ENCODE measurements around the gene NHEJ1.
A peak's percentile ranks its signal among the peaks of the same experiment; 100 is the strongest.

NHEJ1 gene

DNA sequence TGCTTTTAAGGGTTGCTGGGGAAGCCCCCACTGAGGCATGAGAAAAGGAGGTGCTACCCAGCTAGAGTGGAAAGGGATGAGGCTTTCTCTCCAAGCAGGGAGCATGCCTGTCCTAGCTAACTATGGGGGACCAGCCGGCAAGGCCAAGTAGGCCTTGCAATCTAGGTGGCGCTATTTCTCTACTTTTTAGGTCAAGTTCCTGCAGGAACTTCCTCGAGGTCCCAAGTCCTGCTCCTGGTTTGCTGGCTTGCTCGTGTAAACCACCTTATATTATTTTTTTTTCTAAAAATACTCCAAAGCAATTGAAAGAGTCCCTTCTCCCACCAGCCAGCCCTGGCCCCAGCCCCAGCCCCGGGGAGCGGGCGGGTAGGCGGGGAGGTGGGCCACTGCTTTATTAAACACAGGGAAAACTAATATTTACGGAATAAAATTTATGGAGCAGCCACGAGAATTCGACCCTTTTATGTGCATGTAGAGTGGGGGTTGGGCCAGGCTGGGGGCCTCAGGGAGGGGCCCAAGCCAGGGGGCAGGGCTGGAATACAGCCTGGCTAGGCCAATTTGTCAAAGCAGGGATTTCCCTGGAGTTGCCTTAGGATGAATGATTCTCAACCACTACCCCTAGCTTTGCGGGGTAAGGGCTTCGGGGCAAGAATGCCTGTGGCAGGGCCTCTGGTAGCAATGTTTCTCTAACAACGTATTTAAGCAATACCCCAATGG lies 87.0 kb downstream of the NHEJ1 start:
- H3K4me3 ChIP-seq (ENCODE audit: low read length): no peak overlapping the region
- DNase-seq (ENCODE audit: low read depth, low spot score): peak; percentile 33

DNA sequence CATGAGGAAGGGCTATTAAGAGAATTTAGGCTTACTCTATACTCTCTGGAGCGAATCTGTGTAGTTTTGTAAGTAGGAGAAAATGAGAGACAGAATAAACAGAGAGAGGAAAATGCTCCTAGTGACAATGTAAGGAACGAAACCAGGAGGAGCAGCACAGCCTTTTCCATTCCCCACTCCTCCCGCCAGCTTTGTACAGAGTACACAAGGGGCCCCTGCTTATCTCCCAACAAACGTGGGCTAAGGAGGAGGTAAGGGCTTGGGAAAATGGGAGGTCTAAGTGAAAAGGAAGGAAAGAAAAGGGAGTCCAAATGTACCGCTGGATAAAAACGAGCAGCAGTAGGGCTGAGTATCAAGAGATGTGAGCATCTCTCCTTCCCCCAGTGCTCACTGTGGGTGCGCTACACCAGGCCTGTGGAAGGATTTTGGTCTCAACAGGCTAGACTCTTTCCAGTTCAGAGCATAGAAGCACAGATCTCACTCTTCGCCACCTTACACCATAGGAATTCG lies 87.8 kb downstream of the NHEJ1 start:
- no peak overlapping the region for H3K4me3 ChIP-seq (ENCODE audit: low read length)
- no peak for DNase-seq (ENCODE audit: low read depth, low spot score)

DNA sequence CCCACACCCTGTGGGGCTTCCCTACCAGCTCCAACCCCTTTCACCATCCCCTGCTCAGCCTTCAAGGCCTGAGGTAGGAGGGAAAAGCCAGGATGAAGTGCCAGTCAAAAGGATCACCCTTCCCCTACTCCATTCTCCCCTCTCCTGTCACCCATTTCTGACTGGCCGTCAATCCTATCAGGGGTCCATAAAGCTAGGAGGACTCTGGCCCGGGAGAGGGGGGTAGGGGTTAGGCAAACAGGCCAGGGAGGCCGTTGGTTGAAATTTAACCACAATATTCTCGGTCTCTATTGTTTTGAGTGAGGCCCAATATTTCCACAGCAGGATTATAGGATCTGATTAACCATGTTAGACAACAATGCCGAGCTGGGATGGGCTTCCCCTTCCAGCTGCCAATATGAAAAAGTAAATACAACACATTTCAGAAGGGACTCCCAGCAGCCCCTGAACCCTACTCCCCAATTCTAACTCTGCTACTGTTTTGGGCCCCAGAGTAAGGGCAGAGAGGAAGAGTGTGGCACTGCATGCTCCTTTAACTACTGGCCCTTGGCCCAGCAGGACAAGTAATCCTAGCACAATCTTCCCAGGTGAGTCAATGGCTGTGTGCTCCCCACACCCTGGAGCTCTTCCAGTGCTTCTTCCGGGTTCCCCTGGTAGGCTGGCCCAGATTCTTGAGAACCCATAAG lies 89.3 kb downstream of the NHEJ1 start:
- H3K4me3 ChIP-seq (ENCODE audit: low read length): no peak overlapping the region
- no peak for DNase-seq (ENCODE audit: low read depth, low spot score)

DNA sequence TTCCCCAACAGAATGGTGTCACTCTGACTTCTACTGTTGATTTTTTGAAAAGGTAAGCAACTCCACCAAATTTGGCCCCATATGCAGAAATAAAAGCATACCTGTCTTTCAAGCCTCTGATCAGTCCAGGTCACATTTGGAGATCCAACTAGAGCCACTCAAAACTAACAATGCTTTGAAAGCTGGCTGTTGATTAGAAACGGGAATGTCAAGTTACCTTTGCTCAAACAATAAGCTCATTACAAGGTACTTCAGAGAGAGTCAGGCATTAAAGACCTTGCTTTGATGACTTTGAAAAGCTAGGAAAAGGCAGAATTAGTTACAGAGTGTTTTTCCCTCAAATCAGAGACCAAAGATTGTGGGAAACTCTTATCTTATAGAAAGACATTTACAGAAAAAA lies 95.1 kb downstream of the NHEJ1 start:
- DNase-seq (ENCODE audit: low read depth, low spot score): no peak

DNA sequence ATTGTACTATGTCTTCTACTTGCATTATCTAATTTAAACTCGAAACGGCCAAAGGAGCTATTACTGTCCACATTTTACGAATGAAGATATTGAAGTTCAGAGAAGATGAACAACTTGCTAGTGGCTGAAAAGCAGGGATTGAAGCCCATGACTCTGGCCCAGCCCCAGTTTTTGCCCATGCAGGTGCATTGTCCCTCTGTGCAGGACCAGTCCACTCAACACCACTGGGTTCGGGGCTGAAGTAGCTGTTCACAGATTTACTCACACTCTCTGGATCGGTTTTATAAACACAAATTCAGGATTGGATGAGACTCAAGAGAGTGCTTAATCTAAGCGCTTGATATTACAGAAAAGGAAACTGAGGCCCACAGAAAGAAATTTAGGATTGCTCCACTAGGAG lies 98.5 kb downstream of the NHEJ1 start:
- no peak overlapping the region for H3K4me3 ChIP-seq (ENCODE audit: low read length)
- no peak for DNase-seq (ENCODE audit: low read depth, low spot score)

More for the DNA sequence above, 95.1 kb downstream of the NHEJ1 start:
- H3K4me3 ChIP-seq (ENCODE audit: low read length): no peak overlapping the region

DNA sequence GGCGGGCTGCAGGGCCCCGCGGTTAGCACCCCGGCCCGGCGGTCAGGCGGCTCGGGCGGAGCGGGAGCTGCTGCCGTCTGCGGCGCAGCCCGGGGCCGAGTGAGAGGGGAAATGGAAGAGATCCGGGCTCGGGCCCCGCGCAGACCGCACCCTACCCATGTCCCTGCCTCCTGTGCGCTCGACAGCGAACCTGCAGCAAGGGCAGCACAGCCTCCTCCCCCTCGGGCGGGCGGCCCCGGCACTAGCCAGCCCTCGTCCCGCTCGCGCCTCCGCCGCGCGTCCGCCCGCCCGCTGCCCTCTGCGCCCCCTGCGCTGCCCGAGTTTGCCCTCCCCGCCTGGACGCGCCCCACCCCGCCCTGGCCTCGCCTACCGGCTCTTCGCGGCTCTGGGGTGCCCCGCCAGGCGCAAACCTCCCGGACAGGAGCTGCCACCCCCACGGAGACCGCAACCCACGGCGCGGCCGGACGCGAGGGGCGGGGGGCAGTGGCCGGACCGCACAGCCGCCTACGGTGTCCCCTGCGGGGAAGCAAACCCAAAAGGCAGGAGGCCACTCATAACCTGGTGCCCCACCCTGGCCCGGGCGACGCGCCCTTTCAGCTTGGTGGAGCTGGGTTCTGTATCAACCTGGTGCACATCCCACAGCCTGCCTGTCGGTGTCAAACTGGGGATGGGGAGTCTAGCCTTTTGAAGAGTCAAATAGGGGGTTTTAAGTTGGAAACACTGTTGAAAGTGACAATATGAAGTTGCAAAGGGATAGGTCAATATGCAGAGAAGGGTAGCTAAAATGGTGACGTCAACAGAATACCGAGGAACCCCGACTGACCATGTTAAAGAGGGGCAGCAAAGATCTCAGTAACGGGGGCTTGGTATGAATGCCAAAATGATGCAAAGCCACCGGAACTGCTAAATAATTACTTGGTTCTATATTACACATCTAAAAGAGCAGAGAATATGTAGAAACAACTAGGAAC lies 99.5 kb downstream of the NHEJ1 start, which contains the start of gene IHH:
IHH (minus strand) TSS at position 101 of the 971 bp plus-strand sequence. CDS start 454 bp downstream, outside the sequence.
- DNase-seq (ENCODE audit: low read depth, low spot score): no peak
- H3K4me3 ChIP-seq (ENCODE audit: low read length): no peak within 1 kb of the TSS

DNA sequence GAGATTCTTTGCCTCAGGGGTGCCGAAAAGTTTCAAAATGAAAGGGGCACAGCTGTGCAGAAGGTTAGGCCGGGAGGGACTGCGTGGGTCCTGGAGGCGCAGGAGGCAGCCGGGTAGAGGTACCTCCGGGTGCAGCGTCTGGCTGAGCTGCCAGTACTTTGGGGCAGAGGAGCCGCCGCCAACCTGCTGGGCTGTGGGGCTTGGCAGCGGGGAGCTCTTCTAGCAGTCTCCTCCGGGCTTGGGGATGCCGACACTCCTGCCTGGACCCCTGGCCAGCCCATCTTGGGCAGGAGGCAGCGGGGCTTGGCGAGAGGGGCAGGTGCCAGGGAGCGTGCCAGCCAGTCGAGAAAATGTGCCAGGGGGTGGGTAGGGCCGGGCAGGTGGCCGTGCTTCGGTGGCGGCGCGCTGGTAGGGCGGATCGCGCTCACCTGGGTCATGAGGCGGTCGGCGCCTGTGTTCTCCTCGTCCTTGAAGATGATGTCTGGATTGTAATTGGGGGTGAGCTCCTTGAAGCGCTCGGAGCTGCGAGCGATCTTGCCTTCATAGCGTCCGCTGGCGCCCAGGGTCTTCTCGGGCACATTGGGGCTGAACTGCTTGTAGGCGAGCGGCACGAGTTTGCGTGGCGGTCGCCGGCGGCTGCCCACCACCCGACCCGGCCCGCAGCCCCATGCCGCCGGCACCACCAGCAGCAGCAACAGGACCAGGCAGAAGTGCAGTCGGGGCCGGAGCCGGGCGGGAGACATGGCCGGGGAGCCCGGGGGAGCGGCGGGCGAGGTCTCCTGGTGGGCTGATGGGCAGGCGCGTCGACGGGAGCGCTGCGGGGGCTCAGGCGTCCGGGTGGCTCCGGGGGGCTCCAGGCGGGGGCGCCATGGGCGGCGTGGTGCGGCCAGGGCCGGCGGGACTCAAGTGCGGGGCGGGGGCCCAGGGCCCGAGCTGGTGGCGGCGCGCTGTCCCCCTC lies 100.6 kb downstream of the NHEJ1 start:
- H3K4me3 ChIP-seq (ENCODE audit: low read length): no peak overlapping the region
- no peak for DNase-seq (ENCODE audit: low read depth, low spot score)

DNA sequence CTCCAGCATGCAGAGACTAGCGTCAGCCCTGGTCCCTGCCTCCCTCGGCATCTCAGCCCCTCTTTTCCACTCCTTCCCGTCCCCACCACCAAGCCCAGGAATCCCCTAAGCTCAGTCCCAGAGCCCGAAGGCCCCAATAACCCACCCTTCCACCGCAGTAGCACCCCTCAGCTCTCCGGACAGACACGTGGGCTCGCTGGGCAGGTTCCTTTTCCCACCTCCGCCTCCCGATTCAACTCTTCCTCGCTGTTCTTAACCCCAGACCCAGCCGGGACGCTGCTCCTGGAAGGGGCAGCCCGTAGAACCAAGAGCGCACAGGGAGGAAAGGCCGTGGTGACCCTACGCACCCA lies 101.3 kb downstream of the NHEJ1 start:
- no peak for DNase-seq (ENCODE audit: low read depth, low spot score)
- H3K4me3 ChIP-seq (ENCODE audit: low read length): no peak overlapping the region

DNA sequence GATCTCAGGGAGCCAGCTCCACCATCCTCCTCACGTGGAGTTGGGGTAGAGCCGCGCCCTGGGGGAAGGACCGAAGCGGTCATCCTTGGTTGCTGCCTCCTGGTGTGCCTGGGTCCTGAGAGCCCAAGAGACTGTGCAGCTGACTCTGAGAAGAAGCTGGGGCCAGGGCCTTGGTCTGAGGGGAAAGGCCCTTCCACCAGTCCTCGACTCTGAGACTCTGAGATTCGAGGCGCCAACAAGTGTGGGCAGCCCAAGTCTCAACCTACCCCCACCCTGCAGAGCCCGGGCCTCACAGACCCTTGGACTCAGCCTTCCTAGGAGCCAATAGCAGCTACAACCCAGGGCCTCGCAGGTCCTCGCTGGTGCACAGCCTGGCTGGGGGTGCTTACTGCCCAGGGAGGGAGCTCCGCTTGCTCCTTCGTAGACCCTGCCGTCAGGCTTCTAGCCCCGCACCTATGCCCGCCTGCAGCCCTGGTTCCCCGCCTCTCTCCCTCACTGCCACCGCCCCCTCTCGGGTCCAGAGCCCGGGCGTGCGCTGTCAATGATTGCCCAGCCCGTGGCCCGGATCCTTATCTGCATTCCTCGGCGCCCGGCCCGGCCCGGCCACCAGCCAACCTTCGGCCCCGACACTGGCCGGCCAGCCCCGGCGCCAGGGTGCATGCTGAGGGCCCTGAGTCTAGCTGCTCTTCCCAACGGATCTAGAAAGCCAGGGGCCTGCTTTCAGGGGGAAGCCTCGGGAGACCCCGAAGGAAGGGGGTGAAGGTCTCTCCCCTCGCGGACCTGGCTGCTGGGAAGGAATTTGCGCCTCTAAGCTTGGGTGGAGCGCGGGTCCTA lies 101.9 kb downstream of the NHEJ1 start:
- H3K4me3 ChIP-seq (ENCODE audit: low read length): no peak overlapping the region
- no peak for DNase-seq (ENCODE audit: low read depth, low spot score)

DNA sequence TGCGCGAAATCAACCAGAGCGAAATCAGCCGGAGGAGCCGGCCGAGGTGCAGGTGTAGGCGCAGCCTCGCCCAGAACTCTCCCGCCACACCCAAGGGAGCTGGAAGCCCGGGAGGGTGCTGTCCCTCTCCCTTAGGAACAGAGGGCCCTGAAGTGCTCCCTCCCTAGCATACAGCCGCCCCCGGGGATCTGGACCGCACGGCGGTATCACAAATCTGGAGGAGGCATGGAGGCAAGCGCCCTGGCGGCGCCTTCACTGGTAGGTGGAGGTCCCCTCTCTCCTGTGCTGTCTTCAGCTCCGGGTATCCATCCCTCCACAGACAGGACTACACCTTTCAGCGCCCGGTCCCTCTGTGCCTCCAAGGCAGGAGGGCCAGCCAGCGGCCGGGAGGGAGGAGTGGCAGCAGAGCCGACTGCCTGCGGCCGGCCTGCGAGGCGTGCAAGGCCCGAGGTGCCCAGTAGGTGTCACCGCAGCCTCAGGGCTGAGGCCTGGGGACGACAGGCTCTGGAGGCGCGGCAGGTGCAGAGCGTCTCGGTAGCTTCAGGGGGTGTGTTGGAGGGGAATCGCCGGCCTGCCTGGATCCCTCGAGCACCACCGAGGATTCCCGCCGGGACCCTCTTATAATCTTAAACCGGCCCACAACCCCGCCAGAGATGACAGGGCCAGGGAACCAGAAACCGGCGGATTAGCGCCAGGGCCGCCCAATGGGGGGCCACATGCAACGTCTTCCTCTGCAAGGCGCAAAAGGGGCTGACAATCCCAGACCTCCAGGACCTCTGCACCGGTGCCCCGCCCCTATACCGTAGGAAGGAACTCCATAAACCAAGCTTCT lies 102.7 kb downstream of the NHEJ1 start:
- peak; percentile 35 for DNase-seq (ENCODE audit: low read depth, low spot score)
- no peak overlapping the region for H3K4me3 ChIP-seq (ENCODE audit: low read length)

DNA sequence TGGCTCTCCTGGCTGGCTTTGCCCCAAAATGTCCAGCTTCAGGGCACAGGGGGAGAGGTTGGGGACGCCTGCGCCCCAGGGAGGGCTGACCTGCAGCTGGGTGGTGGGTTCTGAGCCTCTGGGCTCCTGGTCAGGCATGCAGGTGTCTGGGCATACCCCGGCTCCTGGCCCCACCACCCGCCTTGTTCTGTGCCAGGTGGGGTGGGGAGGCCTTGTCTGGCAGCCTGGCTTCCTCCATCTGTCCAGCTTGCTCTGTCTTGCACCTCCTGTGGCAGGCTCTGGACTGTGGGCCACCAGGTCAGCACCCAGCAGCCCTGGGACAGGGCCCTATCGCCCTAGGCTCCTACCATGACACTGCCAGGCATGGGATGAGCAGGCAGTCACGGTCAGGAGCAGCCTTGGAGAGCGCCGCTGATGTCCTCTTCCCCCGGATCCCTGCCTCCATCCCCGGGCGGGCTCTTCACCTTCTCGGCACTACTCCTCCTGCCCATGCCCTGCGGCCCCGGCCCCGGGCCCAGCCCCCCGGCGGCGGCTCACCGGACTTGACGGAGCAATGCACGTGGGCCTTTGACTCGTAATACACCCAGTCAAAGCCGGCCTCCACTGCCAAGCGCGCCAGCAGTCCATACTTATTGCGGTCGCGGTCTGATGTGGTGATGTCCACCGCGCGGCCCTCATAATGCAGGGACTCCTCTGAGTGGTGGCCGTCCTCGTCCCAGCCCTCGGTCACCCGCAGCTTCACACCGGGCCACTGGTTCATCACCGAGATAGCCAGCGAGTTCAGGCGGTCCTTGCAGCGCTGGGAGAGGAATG lies 103.5 kb downstream of the NHEJ1 start:
- no peak overlapping the region for H3K4me3 ChIP-seq (ENCODE audit: low read length)

DNA sequence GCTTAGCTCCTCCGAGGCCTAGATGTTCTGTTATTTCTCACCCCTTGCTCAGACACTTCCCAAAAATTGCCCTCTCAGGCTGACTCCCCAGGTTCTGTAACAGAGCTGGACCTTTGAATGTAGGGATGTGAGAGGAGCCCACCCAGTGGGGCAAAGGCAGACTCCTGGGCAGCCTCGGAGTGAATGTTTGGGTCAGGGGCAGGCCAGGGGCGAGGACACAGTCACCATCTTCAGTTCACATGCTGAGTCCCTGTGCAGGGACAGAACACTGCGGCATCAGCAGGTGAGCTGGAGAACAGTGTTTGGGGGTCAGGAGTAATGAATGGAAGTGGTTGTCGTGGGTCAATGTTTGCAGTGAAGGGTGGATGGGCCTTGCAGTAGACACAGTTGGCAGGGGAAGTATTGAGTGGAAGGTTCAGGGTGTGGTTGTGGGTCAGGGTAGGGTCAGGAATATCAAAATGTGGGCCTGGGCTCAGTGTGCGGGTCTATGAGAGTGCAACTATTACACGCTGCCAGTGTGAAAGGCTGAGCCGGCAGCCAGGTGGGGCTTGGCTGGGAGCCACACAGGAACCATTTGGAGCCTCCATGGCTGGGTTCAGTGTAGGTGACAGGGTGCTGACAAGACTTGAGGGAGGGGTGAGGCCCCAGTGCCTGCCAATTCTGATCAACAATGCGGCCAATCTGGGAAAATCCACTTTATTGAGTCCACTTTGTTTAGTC lies 104.3 kb downstream of the NHEJ1 start:
- DNase-seq (ENCODE audit: low read depth, low spot score): no peak
- H3K4me3 ChIP-seq (ENCODE audit: low read length): no peak overlapping the region

More for the DNA sequence above, 103.5 kb downstream of the NHEJ1 start:
- no peak for DNase-seq (ENCODE audit: low read depth, low spot score)

DNA sequence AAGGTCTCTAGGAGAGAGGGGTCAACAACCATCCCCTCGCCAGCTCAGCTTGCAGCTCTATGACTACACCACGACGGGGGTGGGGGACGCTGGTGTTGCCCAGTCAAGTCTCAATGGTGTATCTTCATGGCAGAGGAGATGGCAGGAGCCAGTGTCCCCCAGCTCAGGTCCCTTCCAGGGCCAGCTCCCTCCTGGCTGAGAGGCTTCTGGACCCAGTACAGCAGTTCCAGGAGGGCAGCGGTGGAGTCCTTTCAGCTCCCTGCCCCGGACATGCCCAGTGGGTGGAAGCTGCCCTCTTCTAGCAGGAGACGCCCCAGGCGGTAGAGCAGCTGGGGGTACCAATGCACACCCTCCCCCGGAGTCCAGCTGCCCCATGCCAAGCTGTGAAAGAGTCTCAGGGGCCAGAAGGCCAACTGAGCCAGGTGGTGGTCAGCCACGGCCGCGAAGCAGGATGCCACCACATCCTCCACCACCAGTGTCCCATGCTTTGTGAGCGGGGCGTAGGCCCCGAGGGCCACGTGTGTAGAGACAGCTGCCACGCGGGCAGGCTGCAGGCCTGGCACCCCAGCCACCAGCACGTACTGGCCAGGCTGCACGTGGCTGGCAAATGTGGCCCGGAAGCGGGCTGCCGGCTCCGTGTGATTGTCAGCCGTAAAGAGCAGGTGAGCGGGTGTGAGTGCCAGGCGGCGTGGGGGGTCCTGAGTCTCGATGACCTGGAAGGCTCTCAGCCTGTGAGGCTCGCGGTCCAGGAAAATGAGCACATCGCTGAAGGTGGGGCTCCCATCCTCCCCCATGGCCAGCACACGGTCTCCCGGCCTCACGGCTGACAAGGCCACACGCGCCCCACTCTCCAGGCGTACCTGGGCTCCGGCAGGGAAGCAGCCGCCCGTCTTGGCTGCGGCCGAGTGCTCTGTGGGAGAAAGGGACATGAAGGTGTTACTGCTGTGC lies 105.4 kb downstream of the NHEJ1 start:
- no peak overlapping the region for H3K4me3 ChIP-seq (ENCODE audit: low read length)
- no peak for DNase-seq (ENCODE audit: low read depth, low spot score)

DNA sequence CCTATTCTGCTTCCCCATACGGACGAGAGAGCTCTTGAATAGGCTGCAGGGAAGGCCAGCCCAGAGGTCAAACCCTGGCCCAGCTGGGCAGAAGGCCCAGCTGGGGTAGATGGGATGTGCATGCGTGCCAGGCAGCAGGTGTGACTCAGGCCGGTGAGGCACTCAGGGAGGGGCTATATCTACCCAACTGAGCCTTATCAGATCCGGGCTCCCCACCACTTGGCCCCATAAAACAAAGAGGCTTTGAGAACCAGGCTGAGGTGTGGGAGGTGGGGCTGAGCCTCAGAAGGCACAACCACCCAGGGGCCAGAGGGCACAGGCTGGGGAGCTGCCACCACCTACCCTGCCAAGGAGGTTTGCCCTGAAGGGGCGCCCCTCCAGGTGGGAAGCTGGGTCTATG lies 111.3 kb downstream of the NHEJ1 start:
- no peak overlapping the region for H3K4me3 ChIP-seq (ENCODE audit: low read length)
- DNase-seq (ENCODE audit: low read depth, low spot score): no peak

Data from Jurkat, Clone E6-1 (cell line).